H1 (cell line): ENCODE measurements around the gene SPINT2. TPM values are rescaled to one million over a fixed set of nuclear protein-coding genes. Genes with fewer than 3 reads are reported as not detected.

ENCODE experiments used
- ATF3 ChIP-seq: IDR thresholded peaks from 2 replicates; pipeline ENCODE4 v1.6.1; 2011; ENCODE audit warnings: low read depth, mild to moderate bottlenecking, low read length; ENCODE audit not compliant: insufficient read depth
- CEBPB ChIP-seq: IDR thresholded peaks from 2 replicates; pipeline ENCODE4 v1.6.1; 2012; ENCODE audit warnings: low read depth, low read length
- NANOG ChIP-seq: IDR thresholded peaks from 2 replicates; pipeline ENCODE4 v1.6.1; 2011; ENCODE audit warnings: low read length, low read depth, mild to moderate bottlenecking, inconsistent platforms; ENCODE audit not compliant: insufficient read depth, poor library complexity, severe bottlenecking
- RAD21 ChIP-seq, 2 experiments: IDR thresholded peaks in 1 of 2; conservative IDR thresholded peaks in 1 of 2; 2 replicates each; pipeline ENCODE4 v1.6.1; 2011; ENCODE audit warnings: low read depth in 2 of 2, low read length in 2 of 2, improper control_type of control experiment in 1 of 2, inconsistent platforms in 1 of 2, mild to moderate bottlenecking in 1 of 2, moderate library complexity in 1 of 2
- RXRA ChIP-seq: IDR thresholded peaks from 2 replicates; pipeline ENCODE4 v1.6.1; 2011; ENCODE audit warnings: low read depth, mild to moderate bottlenecking, low read length, moderate library complexity; ENCODE audit not compliant: insufficient read depth
- TAF7 ChIP-seq: optimal IDR thresholded peaks from 2 replicates; pipeline ENCODE3; 2011; ENCODE audit warnings: low read depth, mild to moderate bottlenecking, inconsistent platforms, low read length, moderate library complexity, borderline replicate concordance
- polyA plus RNA-seq, 7 experiments: library from polyadenylated mRNA; depleted of rRNA in 3 of 7; stranded (reverse) in 5 of 7; unstranded in 2 of 7; fragments of >200 nt in 5 of 7; fragments of 200-250 nt in 2 of 7; gene quantifications; 1 replicate in 5 of 7; 2 replicates in 1 of 7; 4 replicates in 1 of 7; pipeline versions ENCODE4 v1.2.1 to v1.2.3, GENCODE V29; 2011 to 2013; ENCODE audit warnings: missing spikeins in 2 of 7, mixed read lengths in 2 of 7
- total RNA-seq: library from RNA; stranded (reverse); fragmentation: NEBNext Ultra II Directional; extraction: Animal tissue kit (Norgen Biotek cat#: 25700); gene quantifications from 2 replicates; pipeline ENCODE4 v1.2.1, GENCODE V29; 2021

Gene SPINT2
- total and polyA plus RNA-seq, 2 of the 8 experiments (the other 6 are each of a cell fraction or from before 2014, with no cell fraction given) = 294 to 296 TPM

GRCh38 chr19:38309615-38310278 lies 45.4 kb downstream of the SPINT2 start (continued):
- TF ChIP-seq CEBPB (no peak), ATF3 (no peak), RXRA (no peak), RAD21 (IDR thresholded peaks at IDR 0.05 in 1 of 2, conservative IDR thresholded peaks at IDR 0.05 in 1 of 2; ENCODE audit: low read depth in 2 of 2, low read length in 2 of 2) (no peak), NANOG (no peak), TAF7 (no peak)
